ENCODE measurements around the gene PDE4B. TPM values are rescaled to one million over a fixed set of nuclear protein-coding genes. Genes with fewer than 3 reads are reported as not detected.

The PDE4B gene
- polyA plus RNA-seq, 1 donor from 2014 or later, result 135 TPM

- H2AFZ ChIP-seq (ENCODE audit: low read depth, low read length), result no peak overlapping the region
- no peak overlapping the region for H3K9ac ChIP-seq (ENCODE audit: low read length)
- no peak for TF ChIP-seq EP300 (conservative IDR thresholded peaks at IDR 0.05; ENCODE audit: poor library complexity, severe bottlenecking)
- no peak for TF ChIP-seq SMC3 (conservative IDR thresholded peaks at IDR 0.05; ENCODE audit: poor library complexity)
- TF ChIP-seq, protein P1, sequence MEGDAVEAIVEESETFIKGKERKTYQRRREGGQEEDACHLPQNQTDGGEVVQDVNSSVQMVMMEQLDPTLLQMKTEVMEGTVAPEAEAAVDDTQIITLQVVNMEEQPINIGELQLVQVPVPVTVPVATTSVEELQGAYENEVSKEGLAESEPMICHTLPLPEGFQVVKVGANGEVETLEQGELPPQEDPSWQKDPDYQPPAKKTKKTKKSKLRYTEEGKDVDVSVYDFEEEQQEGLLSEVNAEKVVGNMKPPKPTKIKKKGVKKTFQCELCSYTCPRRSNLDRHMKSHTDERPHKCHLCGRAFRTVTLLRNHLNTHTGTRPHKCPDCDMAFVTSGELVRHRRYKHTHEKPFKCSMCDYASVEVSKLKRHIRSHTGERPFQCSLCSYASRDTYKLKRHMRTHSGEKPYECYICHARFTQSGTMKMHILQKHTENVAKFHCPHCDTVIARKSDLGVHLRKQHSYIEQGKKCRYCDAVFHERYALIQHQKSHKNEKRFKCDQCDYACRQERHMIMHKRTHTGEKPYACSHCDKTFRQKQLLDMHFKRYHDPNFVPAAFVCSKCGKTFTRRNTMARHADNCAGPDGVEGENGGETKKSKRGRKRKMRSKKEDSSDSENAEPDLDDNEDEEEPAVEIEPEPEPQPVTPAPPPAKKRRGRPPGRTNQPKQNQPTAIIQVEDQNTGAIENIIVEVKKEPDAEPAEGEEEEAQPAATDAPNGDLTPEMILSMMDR (IDR thresholded peaks at IDR 0.05; ENCODE audit: poor library complexity, severe bottlenecking), result no peak
- no peak for TF ChIP-seq MXI1 (conservative IDR thresholded peaks at IDR 0.05; ENCODE audit: poor library complexity, severe bottlenecking)
- no peak for TF ChIP-seq POLR2AphosphoS5 (IDR thresholded peaks at IDR 0.05)
- no peak for TF ChIP-seq TAF1 (IDR thresholded peaks at IDR 0.05; ENCODE audit: low read depth)
- no peak for TF ChIP-seq REST (IDR thresholded peaks at IDR 0.05; ENCODE audit: borderline replicate concordance)
- TF ChIP-seq EZH2 (IDR thresholded peaks at IDR 0.05; ENCODE audit: borderline replicate concordance, insufficient read depth, low read length, poor library complexity, severe bottlenecking), result no peak
- TF ChIP-seq RAD21 (conservative IDR thresholded peaks at IDR 0.05), result no peak
Measured at GRCh38 chr1:66046415-66046814, 253.7 kb downstream of the PDE4B start.

GRCh38 chr1:66048011-66048410 lies 255.3 kb downstream of the PDE4B start:
- Histone ChIP-seq H3K27me3 (ENCODE audit: insufficient read depth, low read depth, low read length) (no peaks in the 10 kb centered on the region), H3F3A (ENCODE audit: insufficient read depth, low read length, poor library complexity, severe bottlenecking) (no peaks in the 10 kb centered on the region), H4K20me1 (ENCODE audit: insufficient read depth) (no peaks in the 10 kb centered on the region), H3K9ac (ENCODE audit: low read length) (no peak overlapping the region), H3K4me2 (ENCODE audit: low read length) (no peak overlapping the region), H3K36me3 (ENCODE audit: insufficient read depth, low read length) (no peaks in the 10 kb centered on the region), H3K9me3 (ENCODE audit: low read length) (no peaks in the 10 kb centered on the region), H3K9me2 (ENCODE audit: insufficient read depth, low read length) (no peaks in the 10 kb centered on the region), H3K27ac (ENCODE audit: low read length) (no peak overlapping the region), H2AFZ (ENCODE audit: low read depth, low read length) (no peak overlapping the region), H3K79me2 (replicated peaks; ENCODE audit: insufficient read depth, low read length) (no peaks in the 10 kb centered on the region), H3K4me3 (ENCODE audit: low read length) (no peak overlapping the region)
- TF ChIP-seq EZH2 (IDR thresholded peaks at IDR 0.05; ENCODE audit: borderline replicate concordance, insufficient read depth, low read length, poor library complexity, severe bottlenecking) (no peak), MXI1 (conservative IDR thresholded peaks at IDR 0.05; ENCODE audit: poor library complexity, severe bottlenecking) (no peak), SMC3 (conservative IDR thresholded peaks at IDR 0.05; ENCODE audit: poor library complexity) (no peak), REST (IDR thresholded peaks at IDR 0.05; ENCODE audit: borderline replicate concordance) (no peak), RAD21 (conservative IDR thresholded peaks at IDR 0.05) (no peak), EP300 (conservative IDR thresholded peaks at IDR 0.05; ENCODE audit: poor library complexity, severe bottlenecking) (no peak), POLR2AphosphoS5 (IDR thresholded peaks at IDR 0.05) (no peak), TAF1 (IDR thresholded peaks at IDR 0.05; ENCODE audit: low read depth) (no peak)
- TF ChIP-seq, protein P1 (IDR thresholded peaks at IDR 0.05; ENCODE audit: poor library complexity, severe bottlenecking), result no peak

More at GRCh38 chr1:66046415-66046814, 253.7 kb downstream of the PDE4B start:
- Histone ChIP-seq H3K4me3 (ENCODE audit: low read length) (no peak overlapping the region), H3K36me3 (ENCODE audit: insufficient read depth, low read length) (no peaks in the 10 kb centered on the region), H3K79me2 (replicated peaks; ENCODE audit: insufficient read depth, low read length) (no peaks in the 10 kb centered on the region), H4K20me1 (ENCODE audit: insufficient read depth) (no peaks in the 10 kb centered on the region), H3K27me3 (ENCODE audit: insufficient read depth, low read depth, low read length) (no peaks in the 10 kb centered on the region), H3F3A (ENCODE audit: insufficient read depth, low read length, poor library complexity, severe bottlenecking) (no peaks in the 10 kb centered on the region), H3K9me3 (ENCODE audit: low read length) (no peaks in the 10 kb centered on the region), H3K4me2 (ENCODE audit: low read length) (no peak overlapping the region), H3K9me2 (ENCODE audit: insufficient read depth, low read length) (no peaks in the 10 kb centered on the region), H3K27ac (ENCODE audit: low read length) (no peak overlapping the region)

All from neural cell (in vitro differentiated cells).